ENCODE measurements around the gene SHISA6. TPM values are rescaled to one million over a fixed set of nuclear protein-coding genes. Genes with fewer than 3 reads are reported as not detected.
"Not testable (repeated sequence)": the region's sequence is repeated elsewhere in the genome, so short reads cannot be mapped to it uniquely, and the experiment has no call there.

Gene SHISA6
- total RNA-seq, 1 experiment from 2014 or later = not detected

DNA sequence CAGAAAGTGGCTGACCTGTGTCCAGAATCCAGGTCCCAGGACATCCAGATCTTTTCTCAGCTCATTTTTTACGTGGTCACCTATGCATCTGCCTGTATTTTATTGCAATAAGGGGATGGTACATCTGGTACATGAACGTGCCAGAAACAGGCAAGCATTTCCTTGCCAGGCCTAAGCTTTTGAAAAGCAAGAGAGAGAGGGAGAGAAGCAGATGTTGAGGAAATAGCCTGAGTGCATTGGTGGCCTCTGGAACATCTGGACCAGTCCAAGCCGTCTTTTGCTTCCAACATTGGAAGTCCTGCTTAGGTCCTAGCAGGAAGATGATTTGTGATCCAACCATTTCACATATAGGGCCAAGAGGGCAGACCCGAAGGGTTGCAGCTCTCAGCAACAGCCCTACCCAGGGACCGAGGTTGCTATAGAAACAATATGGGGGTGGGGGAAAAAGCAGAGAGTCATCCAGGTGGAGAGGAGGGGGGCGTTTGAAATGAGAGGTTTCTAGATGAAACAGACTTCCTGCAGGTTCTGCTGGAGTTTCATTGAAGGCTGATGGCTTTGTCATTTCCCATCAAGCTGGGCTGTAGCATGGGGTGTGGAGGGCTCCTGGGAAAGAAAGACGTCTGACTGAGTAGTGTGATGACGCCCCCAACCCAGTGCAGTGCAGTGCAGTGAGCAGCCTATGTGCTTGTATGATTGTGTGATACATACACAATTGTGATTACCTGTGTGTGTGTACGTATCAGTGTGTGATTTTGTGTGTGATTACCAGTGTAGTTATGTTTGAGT is 61.6 kb downstream of the SHISA6 start:
- DNase-seq (ENCODE audit: low spot score) = no peak

DNA sequence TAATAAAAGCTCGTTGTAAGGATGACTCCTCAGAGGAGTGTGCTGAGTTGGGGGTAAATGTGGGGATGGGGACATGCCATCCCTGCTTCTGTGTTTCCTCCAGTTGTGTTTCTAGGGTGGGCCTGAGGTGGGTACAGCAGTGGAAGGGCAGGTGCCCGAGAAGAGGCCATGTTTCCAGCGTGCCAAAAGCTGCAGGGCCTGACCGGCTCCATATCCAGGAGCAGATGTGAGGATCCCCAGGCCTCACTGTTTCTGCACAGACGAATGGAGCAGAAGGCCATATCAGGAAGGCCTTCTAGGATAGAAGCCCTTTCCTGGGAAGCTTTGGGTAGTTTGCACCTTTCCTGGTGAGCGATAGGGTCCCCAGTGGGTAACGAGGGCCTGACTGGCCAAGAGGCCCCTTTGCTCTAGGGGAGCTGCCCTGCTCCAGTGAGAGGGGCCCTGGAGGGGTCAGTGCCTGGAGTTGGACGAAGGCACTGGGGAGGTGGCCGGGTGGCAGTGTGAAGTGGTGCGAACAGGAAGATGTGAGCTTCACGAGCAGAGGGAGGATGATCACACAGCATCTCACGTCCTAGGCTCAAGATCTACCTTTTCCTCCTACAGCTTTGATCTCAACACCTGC is 62.9 kb downstream of the SHISA6 start:
- no peak for DNase-seq (ENCODE audit: low spot score)

DNA sequence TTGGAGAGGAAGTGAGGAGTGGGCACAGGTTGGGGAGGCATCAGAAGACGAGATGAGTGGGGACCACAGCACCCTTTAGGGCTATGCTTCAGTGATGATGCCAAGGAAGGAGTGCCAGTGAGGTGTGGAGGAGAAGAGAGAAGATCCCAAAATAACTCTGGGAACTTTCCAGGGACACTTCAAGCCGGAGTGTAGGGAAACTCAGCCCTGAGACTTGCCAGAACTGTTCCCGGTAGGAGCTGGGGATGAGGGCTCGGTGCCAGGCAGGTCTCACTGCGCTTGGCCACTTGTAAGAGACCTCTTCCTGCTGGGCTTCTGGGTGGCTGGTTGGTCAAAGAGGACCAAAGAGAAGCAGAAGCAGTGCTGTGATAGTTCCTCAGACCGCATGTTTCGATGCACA is 63.6 kb downstream of the SHISA6 start:
- DNase-seq (ENCODE audit: low spot score) = no peak

DNA sequence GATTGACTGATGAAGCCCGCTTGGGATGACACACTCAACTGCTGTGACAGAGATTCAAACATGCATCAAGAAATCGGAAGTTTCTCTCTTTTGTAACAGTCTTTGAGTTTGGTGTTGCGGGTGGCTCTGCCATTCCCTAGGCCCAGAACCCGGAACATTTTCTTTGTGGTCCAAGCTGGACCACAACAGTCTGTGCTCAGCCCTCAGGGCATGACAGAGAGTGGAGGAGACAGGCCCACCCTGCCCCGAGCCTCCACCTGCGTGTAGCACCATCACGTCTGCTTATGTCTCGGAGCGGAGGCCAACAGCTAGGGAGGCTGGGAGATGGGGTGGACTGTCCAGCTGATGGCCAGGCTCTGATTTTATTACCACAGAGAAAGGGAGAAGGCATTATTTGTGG is 64.5 kb downstream of the SHISA6 start:
- no peak for DNase-seq (ENCODE audit: low spot score)

DNA sequence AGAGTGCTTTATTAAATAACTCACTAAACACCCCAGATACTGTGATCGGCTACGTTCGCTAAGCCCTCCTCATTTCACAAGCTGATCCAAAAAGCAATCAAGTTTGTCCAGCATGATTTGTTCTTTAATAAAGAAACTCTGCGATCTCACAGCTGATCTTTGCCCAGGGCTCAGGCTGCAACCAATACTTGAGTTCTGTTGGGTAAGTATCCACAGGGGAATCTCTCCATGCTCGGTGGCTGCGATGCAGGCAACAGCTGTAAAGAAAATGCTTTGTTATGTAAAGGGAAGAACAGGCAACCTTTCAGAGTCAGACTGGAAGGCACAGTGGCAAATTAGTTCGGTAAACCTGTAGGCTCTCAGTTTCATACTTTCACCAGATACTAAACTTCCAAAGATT is 67.5 kb downstream of the SHISA6 start:
- DNase-seq (ENCODE audit: low spot score) = no peak

DNA sequence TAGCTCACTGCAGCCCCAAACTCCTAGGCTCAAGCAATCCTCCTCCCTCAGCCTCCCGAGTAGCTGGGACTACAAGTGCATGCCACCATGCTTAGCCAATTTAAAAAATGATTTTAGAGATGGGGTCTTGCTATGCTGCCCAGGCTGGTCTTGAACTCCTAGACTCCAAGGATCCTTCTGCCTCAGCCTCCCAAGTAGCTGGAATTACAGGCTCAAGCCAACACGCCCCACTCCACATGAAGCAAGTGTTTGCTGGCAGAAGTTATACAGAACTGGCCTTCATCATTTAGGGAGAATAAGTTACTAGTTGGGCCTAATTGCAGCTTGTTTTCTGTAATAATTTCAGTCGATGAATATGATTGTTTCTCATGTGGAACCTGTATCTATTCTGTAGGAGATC is 68.0 kb downstream of the SHISA6 start:
- DNase-seq (ENCODE audit: low spot score) = no peak

DNA sequence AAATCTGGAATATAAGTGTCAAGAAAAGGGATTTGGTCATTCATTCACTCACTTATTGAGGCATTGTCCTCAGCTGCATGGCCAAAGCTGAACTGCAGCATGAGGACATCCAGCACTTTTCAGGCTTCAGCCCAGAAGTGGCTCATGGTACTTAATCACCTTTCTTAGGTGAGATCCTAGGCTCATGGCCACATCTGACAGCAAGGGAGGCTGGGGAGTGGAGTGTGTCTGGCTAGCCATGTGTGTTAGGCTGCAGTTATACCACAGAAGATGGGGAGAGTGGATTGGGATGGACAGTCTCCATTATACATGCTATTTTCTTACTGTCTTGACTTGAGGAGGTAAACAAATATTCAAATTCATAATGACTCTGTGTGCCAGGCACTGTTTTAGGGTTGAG is 68.8 kb downstream of the SHISA6 start:
- DNase-seq (ENCODE audit: low spot score) = no peak

DNA sequence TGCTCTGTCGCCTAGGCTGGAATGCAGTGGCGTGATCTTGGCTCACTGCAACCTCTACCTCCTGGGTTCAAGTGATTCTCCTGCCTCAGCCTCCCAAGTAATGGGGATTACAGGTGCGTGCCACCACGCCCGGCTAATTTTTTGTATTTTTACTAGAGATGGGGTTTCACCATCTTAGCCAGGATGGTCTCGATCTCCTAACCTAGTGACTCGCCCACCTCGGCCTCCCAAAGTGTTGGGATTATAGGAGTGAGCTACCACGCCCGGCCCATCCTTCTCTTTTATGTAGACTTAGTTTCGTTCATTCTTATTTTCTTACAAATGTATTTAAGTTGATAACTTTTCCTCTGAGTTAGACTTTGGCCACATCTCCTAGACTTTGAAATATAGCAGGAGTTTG is 75.4 kb downstream of the SHISA6 start:
- not testable (repeated sequence) for DNase-seq (ENCODE audit: low spot score)

DNA sequence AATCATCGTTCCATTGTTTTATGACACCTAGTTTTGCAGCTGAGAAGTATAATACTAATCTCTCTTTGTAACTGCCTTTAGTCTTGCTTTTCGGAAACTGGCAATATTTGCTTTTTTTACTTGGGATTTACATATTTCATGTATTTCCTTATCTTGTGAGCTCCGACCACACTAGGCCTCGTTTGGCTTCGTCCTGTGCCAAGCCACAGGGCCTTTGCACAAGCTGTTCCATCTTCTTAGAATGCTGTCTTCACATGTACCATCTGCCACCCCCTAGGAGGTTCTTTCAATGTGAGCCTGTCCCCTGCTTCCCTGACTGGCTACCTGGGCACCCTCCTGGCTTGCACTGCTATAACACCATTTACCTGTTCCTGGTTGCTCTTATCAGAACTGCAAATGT is 77.2 kb downstream of the SHISA6 start:
- no peak for DNase-seq (ENCODE audit: low spot score)

DNA sequence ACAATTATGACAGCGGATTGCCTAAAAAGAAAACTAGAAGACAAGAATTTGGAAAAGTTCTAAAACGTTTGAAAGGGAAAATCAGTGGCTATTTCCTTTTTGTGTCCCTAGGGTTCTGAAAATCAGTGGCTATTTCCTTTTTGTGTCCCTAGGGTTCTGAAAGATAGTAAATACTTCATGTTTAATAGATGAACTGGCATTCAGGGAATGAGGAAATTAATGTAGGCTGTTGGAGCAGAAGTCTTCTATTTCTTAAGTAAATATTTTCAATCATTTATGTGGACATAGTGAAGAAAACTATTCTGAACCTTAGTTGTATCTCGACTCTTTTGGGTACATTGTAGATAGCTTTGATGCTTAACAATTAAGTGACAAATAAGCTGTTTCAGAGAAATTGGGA is 78.9 kb downstream of the SHISA6 start:
- no peak for DNase-seq (ENCODE audit: low spot score)

DNA sequence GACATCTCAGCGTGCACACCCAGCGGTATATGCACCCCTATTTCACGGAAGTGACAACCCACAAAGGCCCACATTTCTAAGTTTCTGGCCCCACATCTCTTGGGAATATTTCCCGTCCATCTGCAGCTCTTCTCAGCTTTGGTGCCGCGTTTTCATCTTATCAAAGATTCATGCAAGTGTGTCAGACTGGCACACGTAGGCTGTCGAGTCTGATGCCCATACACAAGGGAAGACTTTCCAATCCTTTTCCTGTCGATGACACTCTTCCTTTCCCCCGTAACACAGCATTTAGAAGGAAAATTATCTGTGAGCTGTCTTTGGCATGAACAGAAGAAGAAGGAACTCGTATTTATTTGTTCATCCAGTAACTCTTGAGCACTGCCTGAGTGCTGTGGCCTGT is 83.0 kb downstream of the SHISA6 start:
- no peak for DNase-seq (ENCODE audit: low spot score)

DNA sequence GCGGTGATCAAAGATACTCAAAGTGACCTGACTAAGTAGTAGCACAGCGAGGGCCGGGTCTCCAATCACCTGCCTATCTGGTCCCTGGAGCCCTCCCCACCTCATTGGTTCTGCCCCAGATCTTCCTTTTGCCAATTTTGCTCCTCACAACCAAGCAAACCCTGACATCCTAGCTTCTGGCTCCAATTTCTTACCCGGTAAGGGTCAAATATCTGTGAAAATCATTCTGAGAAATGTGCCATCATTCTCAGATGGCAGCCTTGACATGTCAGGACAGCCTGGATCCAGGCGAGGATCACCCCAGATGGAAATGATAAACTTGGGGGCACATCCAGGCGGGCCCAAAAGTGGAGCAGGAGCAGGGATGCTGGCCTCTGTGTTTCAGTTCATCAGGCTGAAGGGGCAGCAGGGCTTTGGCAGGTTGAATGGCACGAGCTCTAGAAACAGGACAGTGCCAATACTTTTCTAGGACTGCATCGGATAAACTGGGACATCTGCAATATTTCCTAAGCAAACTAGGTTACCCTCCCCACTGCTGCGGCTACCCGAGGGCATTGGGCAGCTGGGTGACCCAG is 83.9 kb downstream of the SHISA6 start:
- DNase-seq (ENCODE audit: low spot score) = no peak

DNA sequence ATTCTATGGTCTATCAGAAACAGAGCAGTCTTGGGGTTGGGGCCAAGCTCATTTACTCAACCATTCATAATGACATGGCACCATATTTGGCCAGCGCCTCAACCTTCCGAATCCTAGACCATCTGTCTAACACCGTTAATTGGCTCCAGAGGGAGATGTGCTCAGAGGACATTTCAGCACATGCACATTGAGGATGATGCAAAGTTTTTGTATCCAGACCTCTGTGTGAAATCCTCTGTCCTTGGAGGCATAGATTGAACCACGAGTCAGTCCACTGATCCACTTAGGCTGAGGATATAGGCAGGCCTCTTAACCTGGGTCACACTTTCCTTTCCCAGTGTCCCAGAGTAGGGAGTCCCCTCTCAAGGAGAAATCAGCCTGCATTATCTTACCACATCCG is 85.5 kb downstream of the SHISA6 start:
- DNase-seq (ENCODE audit: low spot score) = no peak

DNA sequence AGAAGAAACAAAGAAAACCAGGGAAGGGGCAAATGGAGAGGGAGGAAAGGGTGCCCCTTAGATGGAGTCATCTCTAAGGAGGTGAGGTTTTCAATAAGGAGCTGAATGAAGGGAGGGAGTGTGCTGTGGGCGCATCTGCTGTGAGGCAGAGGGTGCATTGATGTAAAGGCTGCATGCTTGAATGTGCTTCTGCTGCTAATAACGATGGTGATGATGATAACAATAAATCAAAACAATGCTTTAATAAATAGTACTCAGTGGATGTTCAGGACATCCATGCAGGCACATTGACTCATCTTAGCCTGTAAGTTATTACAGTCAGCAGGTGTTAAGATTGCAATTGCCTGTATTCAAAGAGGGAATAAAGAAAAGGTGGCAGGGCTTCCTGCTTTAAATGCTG is 87.8 kb downstream of the SHISA6 start:
- no peak for DNase-seq (ENCODE audit: low spot score)

DNA sequence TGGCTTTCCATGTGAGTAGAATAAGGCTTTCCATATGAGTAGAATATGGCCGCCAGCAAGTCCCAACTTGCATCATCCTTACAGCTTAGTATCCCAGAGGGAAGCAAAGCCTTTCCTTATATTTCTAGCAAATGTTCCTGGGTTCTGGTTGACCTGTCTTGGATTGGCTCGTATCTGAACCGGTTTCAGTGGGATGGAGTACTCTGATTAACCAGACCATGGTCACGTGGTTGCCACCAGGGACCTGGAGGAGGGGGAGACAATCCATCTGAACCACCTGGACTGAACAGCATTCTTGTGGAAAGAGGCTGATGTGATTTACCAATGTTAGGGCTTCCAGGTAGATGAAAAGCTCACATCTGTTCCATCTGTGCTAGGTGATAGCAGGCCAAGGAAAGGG is 89.0 kb downstream of the SHISA6 start:
- DNase-seq (ENCODE audit: low spot score) = no peak

DNA sequence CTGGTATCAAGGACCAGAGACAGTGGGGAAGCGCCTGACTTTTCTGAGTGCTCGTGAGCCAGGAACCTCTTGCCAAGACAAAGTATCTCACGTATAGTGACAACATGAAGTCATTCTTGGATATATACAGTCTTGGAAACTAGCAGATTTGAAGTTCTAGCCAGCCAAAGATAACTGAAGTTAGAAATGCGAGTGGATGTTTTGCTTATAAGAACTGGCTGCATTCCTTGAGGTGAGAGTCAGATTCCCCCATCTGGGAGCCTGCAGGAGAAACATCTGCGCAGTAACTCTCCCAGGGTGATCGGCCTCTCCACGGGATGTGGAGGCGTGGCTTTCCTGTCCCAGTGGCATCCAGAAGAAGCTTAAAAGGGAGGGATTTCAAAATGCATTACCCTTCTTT is 89.8 kb downstream of the SHISA6 start:
- DNase-seq (ENCODE audit: low spot score) = no peak

DNA sequence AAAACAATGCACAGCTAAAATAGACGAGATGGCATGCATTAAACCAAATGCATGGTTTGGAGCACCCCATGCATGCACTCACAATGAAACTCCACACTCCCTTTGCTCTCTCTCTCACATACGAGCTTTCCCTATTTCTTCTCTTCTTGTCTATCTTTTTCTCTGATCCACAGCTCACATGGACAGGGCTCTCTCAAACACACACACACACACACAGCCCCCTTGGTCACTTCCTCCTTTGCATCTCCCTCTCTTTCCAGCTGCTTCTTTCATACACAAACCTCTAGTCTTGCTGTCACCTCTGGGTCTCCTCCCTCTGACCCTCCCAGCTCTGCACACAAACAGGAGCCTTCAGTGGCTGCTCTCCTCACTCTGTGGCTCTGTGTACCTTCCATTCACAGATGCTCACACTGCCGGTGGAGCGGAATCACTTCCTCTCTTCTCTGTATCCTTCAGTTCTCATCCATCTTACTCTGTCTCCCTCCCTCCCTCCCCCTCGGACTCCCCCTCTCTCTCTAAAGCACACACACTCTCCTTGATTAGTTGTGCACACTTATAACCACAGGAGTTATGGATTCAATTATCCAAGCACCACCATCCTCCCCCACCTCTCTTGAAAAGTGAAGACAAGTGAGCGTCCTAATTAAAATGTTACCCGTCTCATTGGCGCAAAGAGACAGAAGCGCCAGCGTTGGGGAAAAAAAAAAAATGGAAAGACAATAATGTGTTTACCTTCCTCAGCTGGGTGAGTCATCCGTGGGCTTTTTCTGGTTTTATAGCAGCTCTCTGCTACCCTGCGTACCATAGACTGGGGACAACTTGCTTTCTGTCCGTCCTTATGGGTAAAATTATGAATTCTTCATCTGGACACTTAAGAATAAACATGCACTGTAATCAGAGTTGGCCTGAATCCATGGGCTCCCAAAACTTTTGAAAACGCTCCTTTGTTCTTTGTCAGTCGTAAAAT is 90.8 kb downstream of the SHISA6 start:
- DNase-seq (ENCODE audit: low spot score) = no peak

DNA sequence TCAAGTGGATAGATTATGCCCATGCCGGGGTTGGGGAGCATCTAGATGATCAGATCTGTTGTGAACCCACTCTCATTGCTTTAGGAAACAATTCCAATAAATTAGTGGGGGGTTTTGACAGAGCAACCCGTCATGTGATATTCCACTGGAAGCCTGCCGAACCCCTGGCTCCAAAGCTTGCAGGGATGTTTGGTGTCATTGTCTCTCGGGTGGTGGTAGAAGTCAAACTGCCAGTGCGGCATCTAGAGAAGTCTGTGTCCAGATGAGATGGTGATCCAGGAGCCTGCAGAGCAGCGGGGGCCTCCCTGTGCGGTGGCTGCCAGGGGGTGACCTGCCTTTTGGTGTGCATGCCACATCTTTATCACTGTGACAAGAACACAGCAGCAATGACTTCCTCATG is 91.7 kb downstream of the SHISA6 start:
- DNase-seq (ENCODE audit: low spot score) = no peak

DNA sequence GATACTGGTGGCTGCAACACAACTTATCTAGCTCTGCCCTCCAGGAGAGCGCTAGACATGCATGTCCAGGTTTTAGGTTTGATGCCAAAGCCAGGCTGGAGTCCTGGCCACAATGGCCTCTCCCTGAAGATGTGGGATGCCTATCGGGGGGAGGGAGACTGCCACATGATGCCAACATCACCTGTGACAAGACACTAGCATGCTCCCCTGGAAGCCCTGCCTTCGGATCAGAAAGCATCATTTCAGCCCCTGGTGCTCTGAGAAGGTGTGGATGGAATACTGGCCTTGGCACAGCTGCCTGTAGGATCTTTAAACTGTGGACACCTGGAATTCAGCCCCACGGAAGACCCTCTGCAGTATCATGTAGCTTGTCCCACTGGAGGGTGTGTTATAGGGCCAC is 93.5 kb downstream of the SHISA6 start:
- no peak for DNase-seq (ENCODE audit: low spot score)

DNA sequence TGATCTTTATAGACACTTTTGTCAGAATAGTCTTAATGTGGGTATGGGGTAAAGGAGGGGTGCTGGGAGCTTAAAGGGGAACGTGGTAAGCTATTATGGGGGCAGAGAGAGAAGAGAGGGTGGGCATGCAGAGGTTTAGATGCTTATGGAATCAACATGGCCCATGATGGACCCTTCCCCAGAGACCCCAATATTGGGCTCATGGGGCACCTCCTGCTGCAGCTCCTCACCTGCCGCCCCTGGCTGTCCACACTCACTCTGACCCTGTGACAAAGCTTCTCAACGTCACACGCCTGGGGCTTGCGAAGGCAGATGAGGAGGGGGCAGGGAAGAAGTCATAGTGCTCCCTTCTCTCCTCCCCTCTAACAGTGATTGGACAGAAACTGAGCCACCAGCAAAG is 95.3 kb downstream of the SHISA6 start:
- DNase-seq (ENCODE audit: low spot score) = no peak

DNA sequence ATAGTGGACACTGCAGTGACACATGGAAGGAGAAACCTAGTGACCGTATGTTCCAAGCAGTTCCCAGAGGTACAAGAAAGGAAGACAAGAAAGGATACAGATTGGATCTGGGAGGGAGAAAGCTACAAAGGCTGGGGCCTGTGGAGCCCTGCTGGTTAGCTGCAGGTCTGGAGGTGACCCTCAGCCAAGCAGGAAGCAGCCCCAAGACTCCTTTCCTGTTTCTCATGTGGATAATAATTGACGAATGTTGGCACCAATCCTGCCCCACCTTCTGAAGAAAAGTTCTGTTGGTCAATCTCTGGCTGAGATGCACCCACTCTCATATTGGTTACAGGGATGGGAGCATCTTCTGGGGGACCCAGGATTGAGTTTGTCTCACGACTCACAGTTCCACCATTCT is 99.8 kb downstream of the SHISA6 start:
- DNase-seq (ENCODE audit: low spot score) = no peak

DNA sequence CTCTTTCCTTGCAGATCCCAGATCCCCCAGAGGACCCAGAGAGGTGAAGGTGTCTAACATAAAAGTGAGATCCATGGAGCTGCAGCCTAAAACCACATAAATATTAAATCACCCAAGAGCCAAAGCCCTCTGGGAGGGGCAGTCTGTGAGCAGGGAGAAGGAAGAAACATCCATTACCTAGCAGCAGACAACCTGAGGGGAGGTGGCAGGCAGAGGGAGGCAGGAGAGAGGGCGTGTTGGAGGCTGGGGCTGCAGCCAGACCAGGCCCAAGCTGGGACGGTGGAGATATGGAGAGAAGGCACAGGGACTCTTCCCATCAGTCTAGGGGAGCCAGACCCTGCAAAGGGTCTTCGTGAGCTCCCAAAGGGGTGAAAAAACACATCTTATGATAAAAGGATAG is 101.1 kb downstream of the SHISA6 start:
- DNase-seq (ENCODE audit: low spot score) = no peak

Data from A172 (cell line).